ENCODE results near the gene UBTFL1. TPM values are rescaled to one million over a fixed set of nuclear protein-coding genes. Genes with fewer than 3 reads are reported as not detected.
A peak's percentile ranks its signal among the peaks of the same experiment; 100 is the strongest.

UBTFL1 gene
- total RNA-seq, 2 donors from 2014 or later, result not detected

GRCh38 chr11:90135016-90135415 is 49.3 kb downstream of the UBTFL1 start:
- no peaks in the 10 kb centered on the region for H3K27me3 ChIP-seq
- TF ChIP-seq, protein P1, sequence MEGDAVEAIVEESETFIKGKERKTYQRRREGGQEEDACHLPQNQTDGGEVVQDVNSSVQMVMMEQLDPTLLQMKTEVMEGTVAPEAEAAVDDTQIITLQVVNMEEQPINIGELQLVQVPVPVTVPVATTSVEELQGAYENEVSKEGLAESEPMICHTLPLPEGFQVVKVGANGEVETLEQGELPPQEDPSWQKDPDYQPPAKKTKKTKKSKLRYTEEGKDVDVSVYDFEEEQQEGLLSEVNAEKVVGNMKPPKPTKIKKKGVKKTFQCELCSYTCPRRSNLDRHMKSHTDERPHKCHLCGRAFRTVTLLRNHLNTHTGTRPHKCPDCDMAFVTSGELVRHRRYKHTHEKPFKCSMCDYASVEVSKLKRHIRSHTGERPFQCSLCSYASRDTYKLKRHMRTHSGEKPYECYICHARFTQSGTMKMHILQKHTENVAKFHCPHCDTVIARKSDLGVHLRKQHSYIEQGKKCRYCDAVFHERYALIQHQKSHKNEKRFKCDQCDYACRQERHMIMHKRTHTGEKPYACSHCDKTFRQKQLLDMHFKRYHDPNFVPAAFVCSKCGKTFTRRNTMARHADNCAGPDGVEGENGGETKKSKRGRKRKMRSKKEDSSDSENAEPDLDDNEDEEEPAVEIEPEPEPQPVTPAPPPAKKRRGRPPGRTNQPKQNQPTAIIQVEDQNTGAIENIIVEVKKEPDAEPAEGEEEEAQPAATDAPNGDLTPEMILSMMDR (IDR thresholded peaks at IDR 0.05), result no peak
- H3K9me3 ChIP-seq, result no peaks in the 10 kb centered on the region
- H3K4me1 ChIP-seq, result peaks cover 0 to 6% of the 10 kb centered on the region in 2 donors
- no peaks in the 10 kb centered on the region for H3K36me3 ChIP-seq
- no peak for DNase-seq (ENCODE audit: low spot score)
- peak overlapping the region; percentile 55 to 56 for H3K4me3 ChIP-seq
- H3K27ac ChIP-seq, result peak overlapping the region in 1 of 2 donors; percentile 44

Other genes starting within 250 kb of the UBTFL1 start
- gene TRIM64B, start 207.5 kb upstream of the UBTFL1 start, total RNA-seq, result not detected
- not detected for gene TRIM49D1, start 163.7 kb upstream of the UBTFL1 start, total RNA-seq
- gene TRIM49D2, start 161.9 kb upstream of the UBTFL1 start, total RNA-seq, result not detected
- not detected for gene TRIM64, start 119.9 kb upstream of the UBTFL1 start, total RNA-seq
- not detected for gene TRIM49C, start 54.8 kb upstream of the UBTFL1 start, total RNA-seq
- 1 to 10 TPM in 1 of 2 donors, under 1 TPM in 1; 0.83 to 6.0 TPM for gene NAALAD2, start 48.7 kb downstream of the UBTFL1 start, total RNA-seq
- 10 to 100 TPM; 40.4 to 49.2 TPM for gene CHORDC1, start 137.1 kb downstream of the UBTFL1 start, total RNA-seq